Tibial artery (tissue), 4 donors: ENCODE results near the gene FAAH.

Experiments
- DNase-seq, 2 donors: peaks; one replicate each; pipeline ENCODE4 v3.0.0-alpha.2; 2019
- H3K27ac ChIP-seq, 2 donors: fragments of 200-600 bp; sonication (generic) in 1 of 2; 1 replicate in 1 of 2; 2 replicates in 1 of 2; pipeline ENCODE4 v1.5.1; 2018 to 2019; ENCODE audit warnings: mild to moderate bottlenecking in 1 of 2
- H3K27me3 ChIP-seq, 2 donors: fragments of 200-600 bp; sonication (generic) in 1 of 2; one replicate each; pipeline versions ENCODE4 v1.5.1 to v1.6.0; 2016 to 2019
- H3K36me3 ChIP-seq, 3 donors: fragments of 200-600 bp; sonication (generic) in 2 of 3; one replicate each; pipeline ENCODE4 v1.5.1; 2016 to 2019; ENCODE audit warnings: mild to moderate bottlenecking in 2 of 3
- H3K4me1 ChIP-seq, 4 donors: fragments of 200-600 bp; sonication (generic) in 2 of 4; 1 replicate in 3 of 4; 2 replicates in 1 of 4; pipeline ENCODE4 v1.5.1; 2016 to 2019
- H3K4me3 ChIP-seq, 2 donors: fragments of 200-600 bp; sonication (generic) in 1 of 2; 1 replicate in 1 of 2; 2 replicates in 1 of 2; pipeline ENCODE4 v1.5.1; 2018 to 2019; ENCODE audit warnings: mild to moderate bottlenecking in 2 of 2
- H3K9me3 ChIP-seq, 3 donors: fragments of 200-600 bp; sonication (generic) in 1 of 3; one replicate each; pipeline ENCODE4 v1.5.1; 2016 to 2019
- intact Hi-C: fragments of 100-400 bp; cut with DNase I; formaldehyde crosslinking; loops from one replicate; pipeline ENCODE4 v1.15.0; 2023; ENCODE audit warnings: low total_unique reads
- TF ChIP-seq, protein P1 (sequence below), 2 experiments: fragments of 200-600 bp in 1 of 2; fragments of 450-650 bp in 1 of 2; IDR thresholded peaks; one replicate each; pipeline ENCODE4 v1.5.1; 2017 to 2019; ENCODE audit warnings: antibody characterized with exemption in 2 of 2, mild to moderate bottlenecking in 1 of 2, moderate library complexity in 1 of 2

Gene FAAH

DNA sequence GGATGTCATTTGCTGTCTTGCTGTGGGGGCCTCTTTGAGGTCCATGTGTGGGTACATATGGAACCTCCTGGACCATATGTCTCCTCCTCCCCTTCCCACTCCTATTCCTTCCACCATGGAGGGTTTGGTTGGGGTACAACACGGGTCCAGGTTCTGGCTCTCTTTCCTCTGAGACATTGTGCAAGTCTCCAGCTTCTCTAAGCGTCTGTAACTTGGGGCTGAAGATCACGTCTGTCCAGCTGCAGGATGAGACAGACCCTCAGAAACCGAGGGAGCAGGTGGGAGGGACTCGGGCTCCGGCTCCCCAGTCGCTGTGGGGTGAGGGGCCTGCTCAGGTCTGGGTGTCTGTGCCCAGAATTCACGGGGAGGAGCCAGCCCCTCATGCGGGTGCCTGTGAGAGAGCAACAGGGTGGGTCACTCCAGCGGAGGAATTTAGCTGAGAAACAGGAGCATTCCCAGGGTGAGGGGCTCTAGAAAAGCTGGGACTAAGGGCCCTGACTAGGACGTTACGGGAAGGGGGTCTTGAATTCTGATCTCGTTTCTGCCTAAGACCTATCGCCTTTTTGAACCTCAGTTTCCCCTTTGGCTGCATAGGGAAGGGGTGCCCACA lies 53.5 kb downstream of the FAAH start:
- no peak for DNase-seq

DNA sequence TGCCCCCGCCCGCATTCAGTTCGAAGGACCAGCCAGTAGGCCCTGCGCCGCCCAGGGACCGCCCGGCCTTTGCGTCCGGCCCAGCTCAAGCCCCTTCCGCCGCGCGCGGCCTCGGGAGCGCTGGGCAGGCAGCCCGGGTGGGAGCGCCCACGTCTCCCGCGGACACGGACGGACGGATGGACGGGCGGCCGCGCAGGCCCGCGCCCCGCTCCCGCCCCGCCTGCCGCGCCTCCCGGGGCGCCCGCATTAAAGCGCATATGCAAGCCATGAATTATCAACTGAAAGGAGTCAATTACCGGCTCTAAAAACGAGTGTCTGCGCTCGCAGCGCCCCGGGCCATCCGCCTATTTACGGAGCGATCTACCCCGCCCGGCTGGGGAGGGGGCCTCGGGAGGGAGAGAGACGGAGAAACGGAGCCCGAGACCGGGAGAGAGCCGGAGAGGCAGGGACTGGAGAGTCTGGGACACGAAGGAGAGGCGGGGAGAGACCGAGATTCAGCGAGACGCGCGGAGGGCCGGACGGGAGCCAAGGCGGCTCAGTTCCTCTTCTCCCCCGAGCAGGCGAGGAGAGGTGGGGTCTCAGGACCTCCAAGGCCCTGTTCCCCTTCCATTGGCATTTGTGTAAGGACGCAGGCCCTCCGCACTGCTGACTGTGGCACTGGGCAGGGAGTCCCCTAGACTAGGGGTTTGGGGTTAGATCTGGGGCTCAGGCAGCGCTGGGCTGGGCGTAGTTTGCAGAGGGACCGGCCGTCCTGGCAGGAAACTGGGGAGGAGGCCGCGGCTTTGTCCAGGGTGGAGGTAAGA lies 54.2 kb downstream of the FAAH start:
- peaks cover 0 to 14% (median 12%) of the 10 kb centered on the region in 4 donors for H3K4me1 ChIP-seq
- peak overlapping the region; percentile 29 to 47 for H3K4me3 ChIP-seq
- H3K9me3 ChIP-seq = no peaks in the 10 kb centered on the region
- intact Hi-C loops = no loop called here
- no peaks in the 10 kb centered on the region for H3K36me3 ChIP-seq
- TF ChIP-seq, protein P1, sequence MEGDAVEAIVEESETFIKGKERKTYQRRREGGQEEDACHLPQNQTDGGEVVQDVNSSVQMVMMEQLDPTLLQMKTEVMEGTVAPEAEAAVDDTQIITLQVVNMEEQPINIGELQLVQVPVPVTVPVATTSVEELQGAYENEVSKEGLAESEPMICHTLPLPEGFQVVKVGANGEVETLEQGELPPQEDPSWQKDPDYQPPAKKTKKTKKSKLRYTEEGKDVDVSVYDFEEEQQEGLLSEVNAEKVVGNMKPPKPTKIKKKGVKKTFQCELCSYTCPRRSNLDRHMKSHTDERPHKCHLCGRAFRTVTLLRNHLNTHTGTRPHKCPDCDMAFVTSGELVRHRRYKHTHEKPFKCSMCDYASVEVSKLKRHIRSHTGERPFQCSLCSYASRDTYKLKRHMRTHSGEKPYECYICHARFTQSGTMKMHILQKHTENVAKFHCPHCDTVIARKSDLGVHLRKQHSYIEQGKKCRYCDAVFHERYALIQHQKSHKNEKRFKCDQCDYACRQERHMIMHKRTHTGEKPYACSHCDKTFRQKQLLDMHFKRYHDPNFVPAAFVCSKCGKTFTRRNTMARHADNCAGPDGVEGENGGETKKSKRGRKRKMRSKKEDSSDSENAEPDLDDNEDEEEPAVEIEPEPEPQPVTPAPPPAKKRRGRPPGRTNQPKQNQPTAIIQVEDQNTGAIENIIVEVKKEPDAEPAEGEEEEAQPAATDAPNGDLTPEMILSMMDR (IDR thresholded peaks at IDR 0.05) = no peak
- peaks cover 0 to 78% of the 10 kb centered on the region in 2 donors for H3K27me3 ChIP-seq
- DNase-seq = no peak
- H3K27ac ChIP-seq = no peak overlapping the region

More for the DNA sequence above, 53.5 kb downstream of the FAAH start:
- TF ChIP-seq, protein P1 (IDR thresholded peaks at IDR 0.05) = no peak
- Histone ChIP-seq H3K4me1 (peaks cover 0 to 19% (median 14%) of the 10 kb centered on the region in 4 donors), H3K4me3 (peak overlapping the region; percentile 29 to 47), H3K36me3 (no peaks in the 10 kb centered on the region), H3K9me3 (no peaks in the 10 kb centered on the region), H3K27ac (no peak overlapping the region), H3K27me3 (peaks cover 0 to 71% of the 10 kb centered on the region in 2 donors)
- intact Hi-C loops = loop anchor here (2.0 kb wide), 1 partner anchor 79 kb away; no protein-coding TSS in a partner anchor

DNA sequence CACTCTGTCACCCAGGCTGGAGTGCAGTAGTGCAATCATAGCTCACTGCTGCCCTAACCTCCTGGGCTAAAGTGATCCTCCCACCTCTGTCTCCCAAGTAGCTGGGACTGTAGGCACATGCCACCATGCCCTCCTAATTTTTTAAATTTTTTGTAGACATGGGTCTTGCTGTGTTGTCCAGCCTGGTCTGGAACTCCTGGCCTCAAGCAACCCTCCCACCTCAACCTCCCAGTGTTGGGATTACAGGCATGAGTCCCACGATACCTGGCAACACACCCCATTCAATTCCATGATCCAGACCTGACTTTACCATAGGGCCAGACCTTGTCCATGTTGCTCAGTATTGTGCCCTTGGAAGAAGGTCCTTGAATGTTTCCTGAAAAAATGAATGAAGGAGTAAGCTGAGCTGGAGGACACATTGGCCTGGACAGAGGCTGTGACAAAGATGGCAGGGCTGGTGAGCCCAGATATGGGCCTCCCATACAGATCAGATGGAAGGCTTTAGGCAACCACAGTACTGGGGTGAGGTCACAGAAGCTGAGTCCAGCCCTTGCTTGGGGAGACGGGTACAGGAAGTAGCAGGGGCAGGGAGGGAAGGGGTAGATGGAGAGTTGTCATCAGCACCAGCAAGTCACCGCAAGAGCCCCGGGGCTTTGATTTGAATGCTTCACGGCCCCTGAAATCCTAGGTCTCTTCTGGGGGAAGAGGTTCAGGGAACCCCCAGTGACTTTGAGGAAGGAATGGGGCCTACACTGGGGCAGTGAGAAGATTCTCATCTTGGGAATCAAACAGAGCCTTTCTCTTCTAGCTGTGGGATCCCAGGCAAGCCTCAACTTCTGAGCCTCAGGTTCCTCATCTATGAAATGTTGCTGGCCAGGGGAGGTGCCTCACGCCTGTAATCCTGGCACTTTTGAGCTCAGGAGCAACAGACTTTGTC lies 55.4 kb downstream of the FAAH start:
- H3K9me3 ChIP-seq = no peaks in the 10 kb centered on the region
- peaks cover 0 to 78% of the 10 kb centered on the region in 2 donors for H3K27me3 ChIP-seq
- TF ChIP-seq, protein P1 (IDR thresholded peaks at IDR 0.05) = no peak
- peaks cover 0 to 14% (median 12%) of the 10 kb centered on the region in 4 donors for H3K4me1 ChIP-seq
- intact Hi-C loops = no loop called here
- H3K36me3 ChIP-seq = no peaks in the 10 kb centered on the region
- no peak overlapping the region for H3K27ac ChIP-seq
- no peak overlapping the region for H3K4me3 ChIP-seq
- no peak for DNase-seq

DNA sequence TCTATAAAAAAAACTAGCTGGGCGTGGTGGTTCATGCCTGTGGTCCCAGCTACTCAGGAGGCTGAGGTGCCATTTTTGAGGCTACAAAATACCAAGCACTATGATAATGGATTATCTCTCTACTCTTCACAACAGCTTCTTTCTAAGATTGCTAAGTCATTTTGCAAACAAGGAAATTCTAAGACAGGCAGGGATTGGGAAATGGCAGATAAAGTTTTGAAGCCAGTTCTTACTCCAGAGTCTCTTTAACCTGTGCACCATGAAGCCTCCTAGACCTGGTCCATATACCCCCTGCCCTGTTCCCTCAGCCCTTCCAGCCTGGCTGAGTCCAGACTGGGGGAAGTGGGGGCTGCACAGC lies 56.0 kb downstream of the FAAH start:
- H3K4me3 ChIP-seq = no peak overlapping the region
- H3K27ac ChIP-seq = no peak overlapping the region
- peaks cover 0 to 80% of the 10 kb centered on the region in 2 donors for H3K27me3 ChIP-seq
- H3K4me1 ChIP-seq = peaks cover 0 to 14% (median 12%) of the 10 kb centered on the region in 4 donors
- TF ChIP-seq, protein P1 (IDR thresholded peaks at IDR 0.05) = no peak
- no peaks in the 10 kb centered on the region for H3K9me3 ChIP-seq
- no peak for DNase-seq
- intact Hi-C loops = no loop called here
- no peaks in the 10 kb centered on the region for H3K36me3 ChIP-seq
